Astrocyte of the hippocampus (primary cell): Measurements from ENCODE around the gene CCM2.
"Not testable (repeated sequence)": the region's sequence is repeated elsewhere in the genome, so short reads cannot be mapped to it uniquely, and the experiment has no call there.

Source experiments
- DNase-seq: peaks from one replicate; pipeline ENCODE4 v3.0.0; 2011; ENCODE audit warnings: low read depth, low spot score

CCM2 gene

DNA sequence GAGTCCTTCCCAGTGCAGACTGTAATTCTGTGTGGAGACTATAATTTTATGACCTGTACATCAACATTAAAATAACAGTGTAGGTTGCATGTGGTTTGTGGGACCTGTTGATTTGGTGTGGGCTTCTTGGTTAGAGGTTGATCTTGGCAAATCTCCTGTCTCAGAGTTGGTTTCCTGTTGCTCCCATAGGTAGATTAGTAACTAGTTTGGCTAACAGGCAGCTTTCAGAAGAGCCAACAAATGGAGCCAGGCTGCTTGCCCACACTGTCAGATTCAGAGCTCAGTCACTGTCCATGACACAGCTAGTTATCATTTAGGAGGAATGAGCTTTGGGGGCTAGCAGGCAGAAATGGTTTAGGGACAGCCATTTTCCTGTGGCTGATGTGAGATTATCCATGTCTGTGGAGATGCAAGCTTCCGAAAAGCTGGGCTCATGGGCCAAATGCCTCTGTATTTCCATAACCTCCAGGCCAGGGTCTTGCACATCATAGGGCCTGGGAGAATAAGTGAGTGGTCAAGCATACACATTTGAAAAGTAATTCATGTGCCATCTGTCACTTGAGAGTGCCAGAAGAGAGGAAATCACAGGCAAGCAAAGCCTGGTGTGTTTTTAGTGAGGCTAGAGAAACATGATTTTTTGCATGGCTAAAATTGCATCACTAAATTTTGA, 33.4 kb downstream of the CCM2 start:
- DNase-seq = peak; percentile 68

DNA sequence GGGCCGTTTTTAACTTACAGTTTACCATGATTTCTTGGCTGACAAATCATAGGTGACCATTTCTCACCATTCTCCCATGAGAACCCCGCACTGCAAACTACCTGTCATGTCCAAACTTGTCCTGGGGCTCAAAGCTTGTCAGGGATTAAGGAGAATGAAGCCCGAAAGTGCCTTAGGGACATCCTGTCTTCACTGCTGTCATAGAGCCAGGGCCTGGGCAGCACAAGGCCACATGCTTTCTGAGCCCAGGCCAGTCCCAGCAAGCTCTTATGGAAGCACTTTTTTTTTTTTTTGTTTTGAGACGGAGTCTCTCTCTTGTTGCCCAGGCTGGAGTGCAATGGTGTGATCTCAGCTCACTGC, 33.9 kb downstream of the CCM2 start:
- peak; percentile 6 for DNase-seq

DNA sequence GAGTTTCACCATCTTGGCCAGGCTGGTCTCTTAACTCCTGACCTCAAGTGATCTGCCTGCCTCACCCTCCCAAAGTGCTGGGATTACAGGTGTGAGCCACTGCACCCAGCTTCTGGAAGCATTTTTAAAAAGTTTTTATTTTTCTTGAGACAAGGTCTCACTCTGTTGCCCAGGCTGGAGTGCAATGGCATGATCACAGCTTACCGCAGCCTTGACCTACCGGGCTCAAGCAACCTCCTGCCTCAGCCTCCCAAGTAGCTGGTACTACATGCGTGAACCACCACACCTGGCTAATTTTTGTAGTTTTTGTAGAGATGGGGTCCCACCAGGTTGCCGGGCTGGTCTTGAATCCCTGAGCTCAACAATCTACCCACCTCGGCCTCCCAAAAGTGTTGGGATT, 34.7 kb downstream of the CCM2 start:
- not testable (repeated sequence) for DNase-seq

DNA sequence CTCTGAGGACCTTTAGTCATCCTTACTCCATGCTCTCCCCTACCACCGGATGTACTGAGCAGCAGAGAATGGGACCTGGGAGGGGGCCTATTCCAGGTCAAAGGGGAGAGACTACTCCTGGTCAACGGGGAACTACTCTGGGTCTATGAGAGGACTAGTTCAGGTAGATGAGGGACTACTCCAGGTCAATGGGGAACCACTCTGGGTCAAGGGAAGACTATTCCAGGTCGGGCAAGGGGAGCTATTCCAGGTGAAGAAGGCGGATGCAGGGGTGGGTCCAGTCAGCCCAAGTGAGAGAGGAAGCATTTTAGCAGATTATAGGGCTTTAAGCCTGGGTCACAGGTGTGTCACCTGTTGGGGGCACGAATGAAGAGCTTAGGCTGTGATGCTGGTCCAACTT, 35.4 kb downstream of the CCM2 start:
- no peak for DNase-seq

DNA sequence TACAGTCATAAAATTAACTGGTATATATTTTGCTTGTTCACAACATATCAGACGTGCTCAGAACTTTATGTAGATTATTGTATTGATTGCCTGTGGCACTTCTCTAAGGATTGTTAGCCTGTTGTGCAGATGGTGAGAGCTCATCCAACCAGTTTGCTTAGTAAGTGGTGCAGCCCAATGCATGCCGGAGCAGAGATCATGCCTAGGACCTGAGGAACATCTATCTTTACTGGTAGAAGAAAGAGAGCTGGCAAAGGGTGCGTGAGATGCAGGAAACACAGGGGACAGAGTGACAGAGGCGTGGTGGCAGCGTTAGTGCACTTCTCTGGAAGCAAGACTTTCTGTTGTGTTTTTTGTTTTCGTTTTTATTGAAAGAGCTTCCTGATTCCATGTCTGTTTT, 35.9 kb downstream of the CCM2 start:
- DNase-seq = no peak

DNA sequence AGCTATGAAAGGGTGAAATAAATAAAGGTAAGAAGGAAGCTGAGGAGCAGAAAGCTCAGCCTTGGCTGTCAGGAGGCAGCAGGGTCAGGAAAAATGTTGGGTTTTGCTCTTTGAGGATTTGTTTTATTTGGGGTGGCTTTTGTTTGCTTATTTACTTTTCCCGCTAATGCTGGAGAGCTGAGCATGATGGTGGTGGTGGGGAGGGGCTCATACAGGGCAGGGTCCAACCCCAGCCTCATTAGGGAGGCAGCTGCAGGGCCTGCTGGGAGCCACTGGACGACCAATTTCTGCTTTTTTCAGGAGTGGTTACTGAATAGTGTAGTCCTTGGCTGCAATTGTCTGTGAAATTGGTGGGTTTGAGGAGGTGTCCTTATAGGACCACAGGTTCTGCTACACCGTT, 36.3 kb downstream of the CCM2 start:
- no peak for DNase-seq

DNA sequence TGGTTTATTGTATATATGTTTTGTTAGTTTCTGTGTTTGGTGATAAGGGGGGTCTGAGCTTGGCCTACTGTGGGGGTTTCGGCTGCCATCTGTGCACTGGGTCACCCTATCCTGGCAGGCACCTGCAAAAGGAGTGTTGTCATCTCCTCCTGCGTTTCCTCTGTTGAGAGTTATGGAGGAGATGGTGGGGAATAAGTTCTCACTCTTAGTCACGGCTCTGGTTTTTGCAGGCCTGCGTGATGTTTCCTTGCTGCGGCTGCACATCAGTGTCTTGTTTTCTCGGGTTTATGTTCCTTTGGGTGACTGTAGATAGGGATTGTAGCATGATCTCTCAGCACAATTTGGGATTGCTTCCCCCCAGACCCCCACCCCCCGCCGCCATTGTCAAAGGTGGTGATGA, 36.8 kb downstream of the CCM2 start:
- DNase-seq = no peak

DNA sequence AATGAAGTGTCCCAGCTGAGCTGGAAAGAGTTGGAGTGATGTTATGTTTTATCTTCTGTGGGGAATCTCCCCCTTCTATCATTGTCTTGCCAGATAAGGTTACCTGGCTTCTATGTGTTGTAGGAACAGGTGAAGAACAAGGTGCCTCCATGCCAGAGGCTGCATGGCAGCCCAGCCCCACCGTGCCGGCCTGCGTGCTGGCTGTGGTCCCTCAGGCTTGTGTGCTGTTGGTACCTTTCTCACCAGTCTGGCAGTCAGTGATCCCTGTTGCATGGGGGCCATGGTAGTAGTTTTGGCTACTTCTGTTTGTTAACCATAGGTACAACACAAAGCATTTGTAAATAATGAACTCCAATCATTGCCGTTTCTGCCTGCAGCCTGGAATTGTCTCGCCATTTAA, 37.9 kb downstream of the CCM2 start:
- no peak for DNase-seq

DNA sequence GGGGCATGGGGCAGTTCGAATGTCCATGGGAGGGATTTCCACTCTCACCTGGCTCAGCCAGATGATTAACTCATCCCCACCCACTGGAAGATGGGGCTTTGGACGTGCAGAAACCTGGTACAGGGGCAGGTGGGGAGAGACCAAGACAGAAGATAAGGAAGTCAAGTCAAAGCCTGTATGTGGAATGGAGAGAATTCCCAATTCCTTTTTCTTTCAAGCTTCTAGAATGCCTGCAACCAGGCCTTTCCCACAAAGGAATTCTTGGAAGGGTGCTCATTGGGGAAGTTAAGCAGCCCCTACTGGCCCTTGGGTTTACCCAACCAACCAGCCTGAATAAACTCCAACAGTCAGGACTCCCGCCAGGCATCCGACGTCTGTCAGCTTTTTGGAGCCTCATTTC, 39.1 kb downstream of the CCM2 start:
- DNase-seq = no peak

DNA sequence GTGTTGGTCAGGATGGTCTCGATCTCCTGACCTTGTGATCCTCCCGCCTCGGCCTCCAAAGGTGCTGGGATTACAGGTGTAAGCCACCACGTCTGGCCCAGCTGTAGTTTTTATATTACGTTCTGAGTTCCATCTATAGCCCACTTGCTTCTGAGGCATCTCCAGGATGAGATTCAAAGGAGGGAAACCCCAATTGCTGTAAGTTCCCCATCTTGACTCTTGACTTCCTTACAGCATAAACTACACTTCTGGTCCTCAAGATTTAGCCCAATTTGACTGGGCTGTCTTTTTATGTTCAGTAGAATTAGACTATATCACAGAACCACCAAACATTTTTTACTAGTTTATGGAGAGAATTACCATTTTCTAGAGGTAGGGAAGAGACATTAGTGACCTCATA, 44.3 kb downstream of the CCM2 start:
- DNase-seq = no peak

DNA sequence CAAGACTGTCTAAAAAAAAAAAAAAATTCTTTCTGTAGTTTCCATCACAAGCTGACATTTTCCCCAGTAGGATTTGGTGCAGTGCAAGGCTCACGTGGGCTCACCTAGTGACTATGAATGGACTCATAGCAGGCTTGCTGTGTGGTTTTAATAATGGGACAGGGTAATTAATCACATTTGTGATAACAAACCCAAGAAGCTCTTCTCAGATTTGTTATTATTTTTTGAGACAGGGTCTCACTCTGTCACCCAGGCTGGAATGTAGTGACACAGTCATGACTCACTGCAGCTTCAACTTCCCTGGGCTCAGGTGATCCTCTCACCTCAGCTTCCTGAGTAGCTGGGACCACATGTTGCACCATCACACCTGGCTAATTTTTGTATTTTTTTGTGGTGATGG, 48.7 kb downstream of the CCM2 start:
- DNase-seq = no peak

DNA sequence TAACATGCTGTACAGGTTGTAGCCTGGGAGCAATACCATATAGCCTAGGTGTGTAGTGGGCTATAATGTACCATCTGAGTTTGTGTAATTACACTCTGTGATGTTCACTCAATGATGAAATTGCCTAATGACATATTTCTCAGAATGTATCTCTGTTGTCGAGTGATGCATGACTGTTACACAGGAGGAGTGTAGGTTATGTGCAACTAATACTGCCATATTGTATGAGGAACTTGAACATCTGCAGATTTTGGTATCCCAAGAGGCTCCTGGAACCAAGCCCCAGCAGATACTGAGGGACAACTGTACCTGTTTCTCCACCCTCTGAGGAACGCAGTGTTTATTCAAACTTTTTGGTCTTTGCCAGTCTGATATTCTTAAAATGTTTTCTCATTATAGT, 50.2 kb downstream of the CCM2 start:
- no peak for DNase-seq

DNA sequence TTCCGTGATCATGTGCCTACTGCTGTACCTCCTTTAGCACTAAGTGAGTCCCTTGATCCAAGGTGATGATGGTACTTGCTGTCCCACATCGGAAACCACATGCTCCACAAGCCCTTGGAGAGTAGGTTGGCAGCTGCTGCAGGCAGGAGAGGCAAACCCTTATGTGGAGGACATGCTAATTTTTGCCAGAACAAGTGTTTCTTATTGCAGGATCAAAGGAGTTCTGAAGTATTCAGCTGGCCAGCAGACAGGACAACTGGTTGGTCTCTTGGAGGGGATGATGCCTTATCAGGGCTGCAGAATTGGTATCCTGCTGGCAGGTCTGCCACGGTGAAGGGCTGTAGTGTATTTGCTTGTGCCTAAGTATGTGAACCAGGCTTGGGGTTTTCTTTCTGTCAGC, 52.0 kb downstream of the CCM2 start:
- no peak for DNase-seq

DNA sequence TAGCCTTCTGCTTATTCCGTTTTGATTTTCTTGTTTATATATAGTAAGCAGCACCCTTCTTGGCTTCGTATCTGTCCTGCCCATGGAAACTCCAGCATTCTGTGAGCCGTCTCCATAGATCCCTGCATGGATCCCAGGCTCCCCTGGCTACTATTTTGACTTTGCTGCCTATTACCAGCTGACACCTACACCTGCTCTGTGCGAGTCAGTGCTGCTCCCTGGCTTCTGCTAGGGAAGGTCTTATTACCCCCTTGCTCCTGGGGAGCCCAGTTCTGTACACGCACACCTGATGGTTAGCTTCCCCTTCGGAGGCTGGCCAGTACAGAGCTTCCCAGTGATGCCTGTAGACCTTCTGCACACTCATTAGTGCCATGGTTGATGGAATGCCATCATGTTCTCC, 53.4 kb downstream of the CCM2 start:
- no peak for DNase-seq

DNA sequence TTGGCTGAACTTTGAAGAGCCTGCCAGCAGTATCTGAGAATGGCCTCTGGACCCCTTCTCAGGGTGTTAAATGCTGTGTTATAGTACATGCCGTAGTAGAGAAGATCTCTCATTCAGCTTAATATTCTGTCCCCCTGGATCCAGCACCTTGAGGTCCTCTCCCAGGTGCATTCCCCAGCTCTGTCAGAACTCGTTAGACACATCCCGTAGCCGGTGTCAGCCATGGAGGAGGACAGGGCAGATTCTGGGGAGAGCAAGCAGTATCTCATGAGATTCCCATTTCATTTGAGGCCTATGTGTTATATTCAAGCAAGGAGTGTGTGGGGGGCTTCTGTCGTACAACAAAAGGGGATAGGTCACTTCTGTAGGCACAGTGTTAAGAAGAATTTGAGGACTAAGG, 53.9 kb downstream of the CCM2 start:
- no peak for DNase-seq

DNA sequence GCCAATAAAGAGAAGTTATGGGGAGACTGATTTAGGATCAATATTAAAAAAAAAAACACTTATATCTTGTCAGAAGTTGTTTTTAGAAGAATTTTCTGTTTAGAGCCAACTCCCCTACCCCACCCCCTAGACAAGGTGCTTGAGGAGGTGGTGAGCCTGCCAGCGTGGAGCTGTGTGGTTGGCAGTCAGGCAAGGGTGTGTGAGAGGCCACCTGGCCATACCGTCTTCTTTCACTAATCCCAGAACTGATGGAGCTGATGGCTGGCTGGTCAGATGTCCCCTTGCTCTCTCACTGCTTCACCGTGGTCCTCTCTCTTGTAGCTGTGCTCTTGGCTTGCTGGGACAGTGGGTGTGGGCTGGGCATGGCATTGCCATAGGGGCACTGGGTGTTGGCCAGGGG, 54.4 kb downstream of the CCM2 start:
- DNase-seq = no peak

DNA sequence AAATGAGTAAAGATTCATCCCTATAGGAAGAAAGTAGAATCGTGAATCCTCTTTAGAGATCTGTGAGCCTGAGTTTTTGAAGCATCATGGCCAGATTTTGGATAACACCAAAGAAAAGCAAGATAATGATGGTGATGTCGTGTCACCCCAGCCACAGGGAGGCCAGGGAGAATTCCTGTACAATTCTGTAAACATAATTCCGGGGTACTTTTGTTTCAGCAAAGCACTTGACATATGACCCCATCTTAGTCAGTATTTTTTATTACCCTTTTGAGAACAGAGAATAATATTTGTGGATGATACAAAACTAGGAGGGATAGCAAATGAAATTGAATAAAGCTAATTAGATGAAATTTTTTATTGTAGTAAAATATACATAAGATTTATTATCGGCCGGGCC, 55.0 kb downstream of the CCM2 start:
- no peak for DNase-seq

DNA sequence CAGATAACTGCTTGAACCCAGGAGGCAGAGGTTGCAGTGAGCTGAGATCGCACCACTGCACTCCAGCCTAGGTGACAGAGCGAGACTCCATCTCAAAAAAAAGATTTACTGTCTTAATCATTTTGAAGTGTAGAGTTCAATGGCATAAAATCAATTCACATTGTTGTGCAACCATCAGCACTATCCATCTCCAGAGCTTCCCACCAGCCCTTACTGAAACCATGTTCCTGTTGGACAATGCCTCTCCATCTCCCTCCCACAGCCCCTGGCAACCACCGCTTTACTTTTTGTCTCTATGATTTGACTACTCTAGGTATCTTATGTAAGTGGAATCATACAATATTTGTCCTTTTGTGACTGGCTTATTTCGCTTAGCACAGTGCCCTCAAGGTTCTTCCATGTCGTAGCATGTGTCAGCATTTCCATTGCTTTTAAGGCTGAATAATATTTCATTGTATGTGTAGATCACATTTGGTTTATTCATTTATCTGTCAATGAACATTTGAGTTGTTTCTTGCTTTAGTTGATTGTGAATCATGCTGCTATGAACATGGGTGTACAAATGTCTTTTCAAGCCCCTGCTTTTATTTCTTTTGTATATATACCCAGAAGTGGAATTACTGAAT, 55.7 kb downstream of the CCM2 start:
- DNase-seq = no peak

DNA sequence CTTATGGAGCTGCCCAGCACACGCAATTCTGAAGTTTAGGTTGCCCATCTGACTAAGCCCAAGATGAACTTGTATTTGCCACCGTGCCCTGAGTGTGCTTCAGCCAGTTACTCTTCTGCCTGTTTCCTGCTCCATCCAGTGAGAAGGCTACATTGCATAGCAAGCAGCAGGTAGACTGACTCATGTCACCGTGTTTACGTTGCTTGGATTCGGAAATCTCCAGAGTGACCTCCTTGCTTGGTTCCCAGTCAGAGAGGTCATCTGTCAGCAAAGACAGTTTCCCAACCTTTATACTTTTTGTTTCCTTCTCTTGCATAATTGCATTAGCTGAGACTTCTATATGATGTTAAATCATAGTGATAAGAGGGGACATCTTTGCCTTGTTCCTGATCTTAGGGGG, 57.9 kb downstream of the CCM2 start:
- DNase-seq = no peak

DNA sequence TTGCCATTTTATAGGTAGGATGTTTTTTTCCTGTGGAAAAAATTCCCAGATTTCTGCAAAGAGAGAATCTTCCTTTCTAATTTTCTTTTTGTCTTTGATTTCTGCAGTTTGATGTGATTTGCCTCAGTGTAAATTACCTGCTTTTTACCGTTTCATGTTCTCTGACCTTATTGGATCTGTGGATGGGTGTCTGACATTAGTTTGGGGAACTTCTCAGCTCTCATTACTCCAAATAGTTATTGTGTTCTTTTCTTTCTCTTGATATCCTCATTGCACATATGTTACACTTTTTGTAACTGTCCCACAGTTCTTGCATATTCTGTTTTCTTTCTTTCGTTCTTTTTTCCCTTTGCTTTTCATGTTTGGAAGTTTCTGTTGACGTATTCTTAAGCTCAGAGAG, 60.3 kb downstream of the CCM2 start:
- no peak for DNase-seq

DNA sequence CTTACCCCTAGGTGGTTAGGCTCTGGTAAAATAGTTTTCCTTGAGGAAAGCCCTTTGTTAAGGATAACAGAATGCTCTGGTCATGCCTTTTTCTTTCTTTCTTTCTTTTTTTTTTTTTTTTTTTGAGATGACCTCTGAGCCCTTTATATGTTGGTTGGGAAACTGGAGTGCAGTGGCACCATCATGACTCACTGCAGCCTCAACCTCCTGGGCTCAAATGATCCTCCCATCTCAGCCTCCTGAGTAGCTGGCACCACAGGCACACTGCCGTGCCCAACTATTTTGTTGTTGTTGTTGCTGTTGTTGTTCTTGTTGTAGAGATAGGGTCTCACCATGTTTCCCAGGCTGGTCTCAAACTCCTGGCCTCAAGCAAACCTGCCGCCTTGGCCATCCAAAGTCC, 61.4 kb downstream of the CCM2 start:
- no peak for DNase-seq

DNA sequence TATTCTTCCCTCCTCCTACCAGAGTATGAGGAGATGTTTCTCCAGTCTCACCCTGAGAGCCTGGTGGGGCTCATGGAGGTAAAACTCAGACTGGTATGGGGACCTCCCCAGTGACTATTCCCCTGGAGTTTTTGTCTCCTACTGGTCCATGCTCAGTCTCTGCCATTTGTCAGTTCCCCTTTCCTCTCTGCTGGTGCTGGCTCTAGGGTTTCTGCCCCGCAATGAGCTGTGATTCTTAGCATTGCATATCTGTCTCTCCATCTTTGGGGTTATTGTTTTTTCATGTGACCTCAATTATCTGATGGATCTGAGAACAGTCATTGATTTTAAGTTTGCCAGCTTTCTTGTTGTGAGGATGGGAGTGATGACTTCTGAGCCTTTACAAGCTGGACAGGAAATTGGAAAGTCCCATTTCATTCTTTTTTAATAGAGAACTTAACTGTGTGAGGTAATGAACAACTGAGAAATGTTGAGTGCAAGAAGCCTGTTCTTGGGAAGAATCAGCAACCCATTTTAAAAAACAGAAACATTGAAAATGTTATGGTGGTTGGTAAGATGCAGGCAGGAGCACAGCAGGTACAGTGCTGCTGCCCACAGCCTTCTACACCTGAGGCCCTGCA, 61.9 kb downstream of the CCM2 start:
- DNase-seq = no peak

DNA sequence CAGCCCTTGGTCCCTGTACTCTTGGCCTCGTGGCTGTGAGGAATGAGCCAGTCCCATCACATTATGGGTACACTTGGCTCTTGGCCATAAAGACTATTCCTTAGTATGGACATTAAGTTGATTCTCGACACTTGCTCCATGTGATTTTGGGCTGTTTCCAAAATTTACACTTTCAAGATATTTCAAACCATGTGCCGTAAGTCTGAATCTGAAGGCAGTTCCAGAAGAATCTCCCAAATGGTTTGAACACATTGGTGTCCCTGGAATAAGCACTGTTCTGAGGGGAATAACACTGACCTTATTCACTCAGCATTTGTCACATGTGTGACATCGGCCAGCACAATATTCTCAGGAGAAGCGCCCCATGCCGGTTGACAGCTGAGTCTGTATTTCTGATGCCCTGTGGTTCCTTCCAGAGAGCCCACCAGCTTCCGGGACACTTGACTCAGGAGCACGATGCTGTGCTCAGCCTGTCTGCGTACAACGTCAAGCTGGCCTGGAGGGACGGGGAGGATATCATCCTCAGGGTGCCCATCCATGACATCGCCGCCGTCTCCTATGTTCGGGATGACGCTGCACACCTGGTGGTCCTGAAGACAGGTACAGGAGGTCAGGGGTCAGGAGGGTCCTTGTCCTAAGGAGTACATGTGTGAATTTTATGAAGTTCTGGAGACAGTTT, 64.2 kb downstream of the CCM2 start:
- no peak for DNase-seq
